Body of pancreas (tissue), 4 donors: Measurements from ENCODE around the gene ARHGAP9. TPM values are rescaled to one million over a fixed set of nuclear protein-coding genes. Genes with fewer than 3 reads are reported as not detected.

Source experiments
- ATAC-seq: fragments of 150-250 bp; one replicate; pipeline ENCODE4 v1.9.1; 2016
- DNase-seq, 4 donors: peaks; one replicate each; pipeline ENCODE4 v3.0.0-alpha.2; 2019
- H3K27ac ChIP-seq, 4 donors: fragments of 200-600 bp; sonication (generic); 1 replicate in 3 of 4; 2 replicates in 1 of 4; pipeline versions ENCODE4 v1.5.1 to v1.6.1; 2016 to 2019; ENCODE audit warnings: mild to moderate bottlenecking in 1 of 4, mixed read lengths in 1 of 4, moderate library complexity in 1 of 4
- H3K27me3 ChIP-seq, 2 donors: fragments of 200-600 bp; sonication (generic); one replicate each; pipeline ENCODE4 v1.6.0; 2016; ENCODE audit warnings: mild to moderate bottlenecking in 1 of 2
- H3K36me3 ChIP-seq, 2 donors: fragments of 200-600 bp; sonication (generic); replicated peaks in 1 of 2; 2 replicates each; pipeline ENCODE4 v1.5.1; 2016; ENCODE audit warnings: low read depth in 2 of 2; ENCODE audit not compliant: insufficient read depth in 1 of 2
- H3K4me1 ChIP-seq: fragments of 200-600 bp; sonication (generic); one replicate; pipeline ENCODE4 v1.6.0; 2016
- H3K4me3 ChIP-seq, 2 donors: fragments of 200-600 bp; sonication (generic); 1 replicate in 1 of 2; 2 replicates in 1 of 2; pipeline ENCODE4 v1.5.1; 2016 to 2019
- H3K9me3 ChIP-seq, 3 donors: fragments of 200-600 bp; sonication (generic); 1 replicate in 2 of 3; 2 replicates in 1 of 3; pipeline ENCODE4 v1.5.1; 2016
- CTCF ChIP-seq, 7 experiments: fragments of 450-650 bp in 4 of 7; fragments of 200-600 bp in 3 of 7; sonication (generic) in 3 of 7; IDR thresholded peaks; one replicate each; pipeline ENCODE4 v1.5.1; 2016 to 2019; ENCODE audit warnings: antibody characterized with exemption in 7 of 7
- POLR2A ChIP-seq, 3 donors: fragments of 450-650 bp; IDR thresholded peaks; one replicate each; pipeline ENCODE4 v1.6.1; 2016; ENCODE audit warnings: antibody characterized with exemption in 3 of 3, mild to moderate bottlenecking in 2 of 3
- WGBS, 2 donors: methylation state at CpG; one replicate each; pipeline ENCODE4 v1.1.5; 2017; 5-methylcytosine and 5-hydroxymethylcytosine counted together
- intact Hi-C: fragments of 100-400 bp; cut with DNase I; formaldehyde crosslinking; loops from one replicate; pipeline ENCODE4 v1.15.1; 2023
- total RNA-seq, 2 donors: library from RNA; depleted of rRNA; stranded (reverse); fragments of >200 nt; gene quantifications; one replicate each; pipeline ENCODE4 v1.1.0, GENCODE V29; 2016

Gene ARHGAP9
- 10 to 100 TPM in 1 of 2 donors, not detected in 1; 18.9 TPM for total RNA-seq

GRCh38 chr12:57479376-57480115 lies at the start of gene ARHGAP9:
Gene ARHGAP9, minus strand, starts transcription at chr12:57479866. Its CDS starts 460 bp downstream, at chr12:57479406.
- peak within 1 kb of the TSS in 2 of 4 donors; percentile 41 to 59 for H3K27ac ChIP-seq
- peaks cover 15% of the 10 kb centered on the region for H3K4me1 ChIP-seq
- H3K36me3 ChIP-seq = no peaks in the 10 kb centered on the region
- 57 to 59% methylated on average over 6 of the region's 6 CpGs for WGBS, 2 donors
- DNase-seq = no peak
- intact Hi-C loops = no loop called here
- H3K27me3 ChIP-seq = peaks cover 0 to 17% of the 10 kb centered on the region in 2 donors
- H3K9me3 ChIP-seq = no peaks in the 10 kb centered on the region
- TF ChIP-seq POLR2A (IDR thresholded peaks at IDR 0.05) (peak in 1 of 3 donors; percentile 9), CTCF (IDR thresholded peaks at IDR 0.05) (no peak)
- no peak for ATAC-seq
- H3K4me3 ChIP-seq = no peak within 1 kb of the TSS

GRCh38 chr12:57528831-57529555 lies 49.3 kb upstream of the ARHGAP9 start:
- intact Hi-C loops = no loop called here
- H3K27me3 ChIP-seq = no peaks in the 10 kb centered on the region
- no peak for DNase-seq
- peaks cover 14 to 44% of the 10 kb centered on the region in 2 donors for H3K36me3 ChIP-seq
- no peaks in the 10 kb centered on the region for H3K9me3 ChIP-seq
- no peak for ATAC-seq
- no peak overlapping the region for H3K27ac ChIP-seq
- peaks cover 20% of the 10 kb centered on the region for H3K4me1 ChIP-seq
- no peak overlapping the region for H3K4me3 ChIP-seq
- 66 to 75% methylated on average over 9 to 10 of the region's 10 CpGs for WGBS, 2 donors
- TF ChIP-seq CTCF (IDR thresholded peaks at IDR 0.05) (no peak), POLR2A (IDR thresholded peaks at IDR 0.05) (no peak)

GRCh38 chr12:57528176-57528575 lies 48.5 kb upstream of the ARHGAP9 start:
- 90 to 91% methylated on average over 6 to 12 of the region's 12 CpGs for WGBS, 2 donors
- Histone ChIP-seq H3K4me3 (no peak overlapping the region), H3K9me3 (no peaks in the 10 kb centered on the region), H3K27me3 (no peaks in the 10 kb centered on the region), H3K27ac (no peak overlapping the region), H3K36me3 (peaks cover 10 to 39% of the 10 kb centered on the region in 2 donors), H3K4me1 (peaks cover 27% of the 10 kb centered on the region)
- intact Hi-C loops = no loop called here
- ATAC-seq (no peak), DNase-seq (no peak)
- no peak for TF ChIP-seq CTCF (IDR thresholded peaks at IDR 0.05)
- TF ChIP-seq POLR2A (IDR thresholded peaks at IDR 0.05) = no peak

- Histone ChIP-seq H3K36me3 (peaks cover 4 to 29% of the 10 kb centered on the region in 2 donors), H3K27me3 (no peaks in the 10 kb centered on the region), H3K27ac (no peak overlapping the region), H3K9me3 (no peaks in the 10 kb centered on the region), H3K4me1 (peaks cover 29% of the 10 kb centered on the region), H3K4me3 (no peak overlapping the region)
- TF ChIP-seq CTCF (IDR thresholded peaks at IDR 0.05) = no peak
- TF ChIP-seq POLR2A (IDR thresholded peaks at IDR 0.05) = no peak
- DNase-seq (no peak), ATAC-seq (no peak)
- intact Hi-C loops = no loop called here
- 66 to 82% methylated on average over 5 of the region's 5 CpGs for WGBS, 2 donors
Measured at GRCh38 chr12:57527184-57527583, 47.5 kb upstream of the ARHGAP9 start.
